HFFc6 (cell line): ENCODE results near the gene EIF4A3. TPM values are rescaled to one million over a fixed set of nuclear protein-coding genes. Genes with fewer than 3 reads are reported as not detected.

Experiments used
- DNase-seq: peaks from one replicate; pipeline ENCODE4 v3.0.0-alpha.2; 2018
- H3K27ac Mint-ChIP-seq: 2 replicates; pipeline ENCODE4 v1.8.0; 2020; ENCODE audit warnings: mild to moderate bottlenecking, mixed read lengths
- H3K27me3 Mint-ChIP-seq: 2 replicates; pipeline ENCODE4 v1.8.0; 2021; ENCODE audit warnings: mild to moderate bottlenecking, moderate library complexity, mixed read lengths; ENCODE audit not compliant: insufficient read depth
- H3K36me3 Mint-ChIP-seq: 2 replicates; pipeline ENCODE4 v1.8.0; 2021; ENCODE audit warnings: low read depth, mixed read lengths
- H3K4me1 Mint-ChIP-seq: 2 replicates; pipeline ENCODE4 v1.8.0; 2020; ENCODE audit warnings: low read depth, mixed read lengths
- H3K4me3 Mint-ChIP-seq: 2 replicates; pipeline ENCODE4 v1.8.0; 2020; ENCODE audit warnings: mild to moderate bottlenecking, moderate library complexity, mixed read lengths
- H3K9me3 Mint-ChIP-seq: 2 replicates; pipeline ENCODE4 v1.8.0; 2020; ENCODE audit warnings: mild to moderate bottlenecking, mixed read lengths
- total RNA-seq, 6 experiments: library from RNA; stranded (reverse); fragmentation: NEBNext Ultra II Directional; extraction: Animal tissue kit (Norgen Biotek cat#: 25700); gene quantifications; 2 replicates in 1 of 6; 3 replicates in 5 of 6; pipeline ENCODE4 v1.2.3, GENCODE V29; 2021
- TF ChIP-seq, protein P1 (sequence below): fragments of 200-600 bp; sonication (generic); IDR thresholded peaks from 2 replicates; pipeline ENCODE4 v1.5.0; 2021; ENCODE audit warnings: antibody characterized with exemption, mild to moderate bottlenecking

The EIF4A3 gene
- total RNA-seq, 6 experiments from 2014 or later, result 80.8 to 99.8 (median 88.4) TPM

DNA sequence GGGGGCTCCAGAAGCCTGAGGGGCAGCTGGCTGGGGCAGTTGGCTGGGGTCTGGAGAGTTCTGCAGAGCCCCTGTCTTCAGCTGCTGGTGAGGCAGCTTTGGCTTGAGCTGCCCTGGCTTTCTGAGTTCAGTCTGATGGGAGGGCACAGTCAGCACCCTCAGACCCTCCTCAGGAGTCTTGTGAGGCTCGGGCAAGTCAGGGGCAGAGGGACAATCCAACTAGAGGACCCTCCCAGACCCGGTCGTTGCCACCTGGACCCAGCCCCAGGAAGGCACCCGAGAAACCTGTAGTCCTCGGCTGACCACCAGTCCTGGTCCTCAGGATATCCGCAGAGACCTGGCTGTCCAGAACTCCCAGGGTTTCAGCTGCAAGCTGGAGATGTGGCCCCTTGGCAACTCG, 24.8 kb upstream of the EIF4A3 start:
- DNase-seq, result no peak

DNA sequence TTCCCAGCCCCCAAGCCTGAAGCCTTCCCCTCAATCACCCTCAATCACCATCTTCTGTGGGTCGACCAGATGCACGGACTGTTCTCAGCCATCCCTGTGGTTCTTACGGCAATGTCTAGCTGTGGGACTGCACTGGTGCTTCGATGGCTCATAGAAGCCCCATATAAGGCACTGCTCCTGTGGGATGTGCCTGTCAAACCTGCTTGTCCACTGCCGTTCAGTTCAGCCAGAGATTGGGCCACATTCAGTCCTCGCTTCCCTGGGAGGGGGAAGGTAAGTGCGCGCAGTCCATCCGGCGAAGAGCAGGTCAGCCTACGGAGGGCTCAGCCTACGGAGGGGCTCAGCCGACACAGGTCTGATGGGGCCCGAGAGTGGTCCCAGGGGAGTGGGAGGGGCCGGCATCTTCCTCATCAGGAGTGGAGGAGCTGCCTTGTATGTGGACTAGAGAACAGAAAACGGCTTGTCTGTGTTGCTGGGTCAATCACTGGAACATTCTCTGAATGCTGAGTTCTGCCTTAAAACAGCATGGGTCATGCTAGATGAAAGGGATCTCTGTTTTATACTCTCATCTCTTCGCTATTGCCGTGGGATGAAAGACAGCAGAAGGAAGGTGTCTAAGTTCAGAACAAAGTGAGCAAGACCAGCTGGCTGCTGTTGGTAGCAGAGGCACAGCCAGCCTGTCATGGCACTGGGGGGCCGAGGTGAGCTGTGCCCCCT, 23.0 kb upstream of the EIF4A3 start, which contains the start of gene CARD14:
TSS of gene CARD14 (plus strand) at position 247 of the 717 bp plus-strand sequence. CDS start 11,409 bp downstream, outside the sequence.
- DNase-seq, result no peak
- H3K9me3 Mint-ChIP-seq, result no peaks in the 10 kb centered on the region
- TF ChIP-seq, protein P1, sequence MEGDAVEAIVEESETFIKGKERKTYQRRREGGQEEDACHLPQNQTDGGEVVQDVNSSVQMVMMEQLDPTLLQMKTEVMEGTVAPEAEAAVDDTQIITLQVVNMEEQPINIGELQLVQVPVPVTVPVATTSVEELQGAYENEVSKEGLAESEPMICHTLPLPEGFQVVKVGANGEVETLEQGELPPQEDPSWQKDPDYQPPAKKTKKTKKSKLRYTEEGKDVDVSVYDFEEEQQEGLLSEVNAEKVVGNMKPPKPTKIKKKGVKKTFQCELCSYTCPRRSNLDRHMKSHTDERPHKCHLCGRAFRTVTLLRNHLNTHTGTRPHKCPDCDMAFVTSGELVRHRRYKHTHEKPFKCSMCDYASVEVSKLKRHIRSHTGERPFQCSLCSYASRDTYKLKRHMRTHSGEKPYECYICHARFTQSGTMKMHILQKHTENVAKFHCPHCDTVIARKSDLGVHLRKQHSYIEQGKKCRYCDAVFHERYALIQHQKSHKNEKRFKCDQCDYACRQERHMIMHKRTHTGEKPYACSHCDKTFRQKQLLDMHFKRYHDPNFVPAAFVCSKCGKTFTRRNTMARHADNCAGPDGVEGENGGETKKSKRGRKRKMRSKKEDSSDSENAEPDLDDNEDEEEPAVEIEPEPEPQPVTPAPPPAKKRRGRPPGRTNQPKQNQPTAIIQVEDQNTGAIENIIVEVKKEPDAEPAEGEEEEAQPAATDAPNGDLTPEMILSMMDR, result no peak
- H3K4me3 Mint-ChIP-seq, result no peak within 1 kb of the TSS
- peaks cover 20% of the 10 kb centered on the region for H3K27me3 Mint-ChIP-seq
- H3K36me3 Mint-ChIP-seq, result no peaks in the 10 kb centered on the region
- no peak within 1 kb of the TSS for H3K27ac Mint-ChIP-seq
- H3K4me1 Mint-ChIP-seq, result no peaks in the 10 kb centered on the region

More for the DNA sequence above, 24.8 kb upstream of the EIF4A3 start:
- no peak overlapping the region for H3K4me3 Mint-ChIP-seq
- peaks cover 6% of the 10 kb centered on the region for H3K4me1 Mint-ChIP-seq
- no peaks in the 10 kb centered on the region for H3K9me3 Mint-ChIP-seq
- peaks cover 23% of the 10 kb centered on the region for H3K27me3 Mint-ChIP-seq
- no peaks in the 10 kb centered on the region for H3K36me3 Mint-ChIP-seq
- H3K27ac Mint-ChIP-seq, result no peak overlapping the region
- TF ChIP-seq, protein P1, result no peak

- H3K4me1 Mint-ChIP-seq, result no peaks in the 10 kb centered on the region
- no peaks in the 10 kb centered on the region for H3K9me3 Mint-ChIP-seq
- H3K27ac Mint-ChIP-seq, result no peak overlapping the region
- no peak for DNase-seq
- H3K36me3 Mint-ChIP-seq, result no peaks in the 10 kb centered on the region
- TF ChIP-seq, protein P1, result no peak
- no peak overlapping the region for H3K4me3 Mint-ChIP-seq
- peaks cover 22% of the 10 kb centered on the region for H3K27me3 Mint-ChIP-seq
Measured at GRCh38 chr17:80169107-80169506, 22.2 kb upstream of the EIF4A3 start.

GRCh38 chr17:80168371-80168770, 21.4 kb upstream of the EIF4A3 start:
- H3K4me3 Mint-ChIP-seq, result no peak overlapping the region
- TF ChIP-seq, protein P1, result no peak
- no peak overlapping the region for H3K27ac Mint-ChIP-seq
- DNase-seq, result no peak
- H3K36me3 Mint-ChIP-seq, result no peaks in the 10 kb centered on the region
- no peaks in the 10 kb centered on the region for H3K9me3 Mint-ChIP-seq
- no peaks in the 10 kb centered on the region for H3K4me1 Mint-ChIP-seq
- peaks cover 22% of the 10 kb centered on the region for H3K27me3 Mint-ChIP-seq

DNA sequence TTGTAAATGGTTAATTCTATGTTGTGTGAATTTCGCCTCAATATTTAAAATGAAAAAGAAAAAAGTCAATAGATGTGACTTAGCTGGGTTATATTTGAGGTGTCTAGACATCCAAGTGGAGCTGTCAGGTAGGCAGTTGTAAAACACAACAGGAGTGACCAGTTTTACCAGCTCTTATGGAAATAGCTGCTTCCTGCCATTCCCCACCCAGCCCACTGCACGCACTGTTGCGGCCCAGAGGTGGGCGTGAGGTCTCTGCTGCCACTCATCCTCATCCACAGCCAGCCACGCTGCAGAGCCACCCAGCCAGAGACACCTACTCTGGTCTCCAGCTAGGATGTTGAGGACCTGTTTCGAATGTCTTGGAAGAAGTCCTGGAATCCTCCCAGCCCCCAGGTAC, 19.5 kb upstream of the EIF4A3 start:
- Mint-ChIP-seq H3K4me1 (no peaks in the 10 kb centered on the region), H3K27me3 (peaks cover 22% of the 10 kb centered on the region), H3K36me3 (no peaks in the 10 kb centered on the region), H3K4me3 (no peak overlapping the region), H3K27ac (no peak overlapping the region), H3K9me3 (no peaks in the 10 kb centered on the region)
- no peak for DNase-seq
- TF ChIP-seq, protein P1, result no peak
